HG02981 (cell line): ENCODE data around the gene TIAM1.

Experiments
- ATAC-seq: cut with Tn5 transposase; IDR thresholded peaks from one replicate; pipeline ENCODE4 v1.9.1; 2021; ENCODE audit warnings: mild to moderate bottlenecking, moderate library complexity; ENCODE audit not compliant: unreplicated experiment

Gene TIAM1

DNA sequence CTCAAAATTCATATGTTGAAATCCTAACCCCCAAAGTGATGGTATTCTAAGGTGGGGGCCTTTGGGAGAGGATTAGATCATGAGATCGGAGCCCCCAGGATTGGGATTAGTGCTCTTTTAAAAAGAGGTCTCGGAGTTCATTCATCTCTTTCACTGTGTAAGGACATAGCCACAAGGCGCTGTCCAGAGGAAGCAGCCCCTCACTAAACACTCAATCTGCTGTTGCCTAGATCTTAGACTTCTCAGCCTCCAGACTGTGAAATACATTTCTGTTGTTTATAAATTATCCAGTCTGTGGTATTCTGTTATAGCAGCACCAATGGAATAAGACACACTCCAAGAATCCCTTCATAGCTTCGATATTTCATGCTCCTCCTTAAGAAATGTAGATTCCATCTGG, 12.4 kb upstream of the TIAM1 start:
- ATAC-seq, result no peak

DNA sequence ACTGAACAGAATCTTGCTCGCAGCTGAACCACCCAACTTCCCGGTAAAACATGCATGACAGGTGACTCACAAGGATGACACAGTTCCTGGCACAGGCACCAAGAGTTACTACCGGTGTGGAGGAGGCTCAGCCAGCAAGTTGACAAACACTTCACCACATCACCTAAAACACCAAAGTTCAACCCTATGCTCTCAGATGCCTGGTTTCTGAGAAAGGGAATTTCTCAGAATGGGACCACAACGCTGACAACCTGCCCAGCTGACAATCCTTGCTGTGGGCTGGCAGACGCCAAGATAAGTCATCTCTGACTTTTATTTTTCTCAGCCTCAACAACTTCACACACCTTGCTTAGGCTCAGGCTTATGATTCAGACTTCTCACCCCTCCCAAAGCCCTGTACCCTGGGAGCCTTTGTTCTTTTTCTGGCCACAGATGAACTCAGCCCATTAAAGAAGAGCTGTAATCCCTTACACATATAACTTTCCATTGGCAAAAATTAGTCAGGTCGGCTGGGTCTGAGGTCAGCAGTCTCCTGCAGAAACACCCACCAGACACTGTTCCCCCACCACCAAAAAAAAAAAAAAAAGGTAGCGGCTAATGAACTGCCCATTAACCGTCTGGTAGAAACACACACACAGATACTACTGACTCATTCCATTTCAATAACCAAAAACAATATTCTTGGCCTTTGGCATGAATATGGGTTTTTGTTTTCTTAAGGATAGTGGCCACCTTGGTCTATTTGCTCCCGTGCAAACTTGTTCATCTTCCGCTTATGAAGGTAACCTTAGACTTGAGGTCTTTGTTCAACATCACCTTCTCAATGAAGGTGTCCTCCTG, 10.8 kb upstream of the TIAM1 start:
- peak; percentile 43 for ATAC-seq

DNA sequence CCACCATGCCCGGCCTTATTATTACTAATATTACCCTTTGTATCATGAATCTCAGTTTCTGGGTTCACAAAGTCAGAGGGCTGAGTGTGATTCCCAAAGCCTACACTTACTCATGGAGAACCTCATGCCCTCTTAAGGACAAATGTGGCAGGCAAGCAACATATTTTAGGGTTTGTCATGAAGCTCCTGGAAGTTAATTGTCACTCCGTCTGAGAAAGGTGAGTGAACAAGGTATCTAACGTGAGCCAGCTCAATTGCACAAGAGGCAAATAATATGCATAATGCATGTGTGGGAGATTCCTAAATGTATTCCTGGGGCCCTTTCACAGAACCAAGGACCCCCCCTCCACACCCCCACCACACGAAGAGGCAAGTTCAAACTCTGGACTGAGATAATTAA, 10.1 kb upstream of the TIAM1 start:
- ATAC-seq, result no peak

DNA sequence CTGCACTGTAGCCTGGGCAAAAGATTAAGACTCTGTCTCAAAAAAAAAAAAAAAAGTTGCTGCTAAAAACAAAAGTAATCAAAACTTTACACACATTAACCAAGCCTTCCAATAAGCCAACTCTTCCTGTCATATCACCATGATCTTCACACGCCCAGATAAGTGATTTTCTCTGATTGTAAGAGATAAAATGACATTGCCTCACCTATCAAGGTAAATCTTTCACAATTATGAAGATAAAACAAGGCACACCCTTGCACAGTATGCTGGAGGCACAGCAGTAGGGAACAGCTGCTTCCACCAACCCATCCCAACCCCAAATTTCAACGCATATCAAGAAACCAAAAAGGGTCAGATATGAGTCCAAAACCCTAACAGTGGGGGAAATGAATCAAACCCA, 8.8 kb upstream of the TIAM1 start:
- no peak for ATAC-seq

DNA sequence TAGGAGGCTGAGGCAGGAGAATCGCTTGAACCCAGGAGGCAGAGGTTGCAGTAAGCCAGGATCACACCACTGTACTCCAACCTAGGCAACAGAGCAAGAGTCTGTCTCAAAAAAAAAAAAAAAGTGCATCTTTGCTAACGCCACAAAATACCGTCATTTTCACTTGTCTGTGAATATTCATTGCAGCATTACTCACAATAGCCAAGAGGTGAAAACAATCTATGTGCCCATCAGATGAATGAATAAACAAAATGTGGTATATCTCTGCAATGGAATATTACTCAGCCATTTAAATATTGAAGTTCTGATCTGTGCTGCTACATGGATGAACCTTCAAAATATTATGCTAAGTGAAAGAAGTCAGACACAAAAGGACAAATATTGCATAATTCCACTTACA, 7.9 kb upstream of the TIAM1 start:
- ATAC-seq, result no peak

DNA sequence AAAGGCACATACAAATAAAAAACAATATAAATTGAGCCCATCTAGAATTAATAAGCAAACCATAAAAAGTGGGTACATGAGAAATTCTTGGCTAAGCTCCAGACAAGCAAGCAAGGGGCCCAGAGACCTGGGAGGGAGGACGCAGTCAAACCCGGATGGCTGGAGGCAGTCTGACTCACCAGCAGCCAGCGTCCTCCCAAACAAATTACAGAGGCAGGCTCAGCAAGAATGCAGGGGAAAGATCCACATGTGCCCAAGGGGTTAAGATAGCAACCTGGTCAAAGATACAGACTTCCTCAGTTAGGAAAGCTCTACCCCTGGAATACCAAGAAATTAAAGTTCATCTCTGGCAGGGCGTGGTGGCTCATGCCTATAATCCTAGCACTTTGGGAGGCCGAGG, 7.4 kb upstream of the TIAM1 start:
- no peak for ATAC-seq

DNA sequence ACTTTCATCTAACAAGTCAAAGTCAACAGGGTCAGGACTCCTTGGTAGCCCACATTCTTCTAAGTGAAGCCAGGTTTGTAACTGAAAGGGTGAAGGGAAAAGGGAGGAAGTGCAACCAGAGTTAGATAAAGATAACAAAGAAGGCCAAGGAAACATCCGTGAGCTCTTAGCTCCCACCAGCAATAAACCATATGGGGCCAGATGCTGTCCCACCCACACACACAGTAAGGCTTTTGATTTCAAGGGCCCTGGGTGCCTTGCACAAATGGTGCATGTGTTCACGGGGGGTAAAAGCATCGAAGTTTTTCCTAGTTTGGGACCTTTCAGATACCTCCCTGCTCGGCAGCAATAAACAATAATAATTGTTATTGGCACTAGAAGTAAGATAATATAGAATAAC, 5.1 kb upstream of the TIAM1 start:
- no peak for ATAC-seq

DNA sequence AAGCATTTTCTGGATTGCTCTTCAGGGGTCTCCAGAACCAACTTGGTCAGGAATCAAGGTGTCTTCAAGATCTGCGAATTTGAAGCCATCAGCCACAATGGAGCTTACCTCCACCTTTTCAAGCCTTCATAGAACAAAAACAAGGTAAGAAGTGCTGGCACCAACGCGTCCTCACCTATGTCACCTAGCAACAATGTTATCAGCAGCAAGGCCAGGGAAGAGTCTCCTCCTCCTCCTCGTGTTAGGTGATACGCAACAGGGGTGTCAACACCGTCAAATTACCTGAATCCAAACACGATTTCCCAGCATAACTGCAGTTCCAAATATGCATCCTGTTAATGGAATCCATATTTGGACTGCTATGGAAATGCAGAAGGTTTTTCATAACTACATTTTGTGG, 4.1 kb upstream of the TIAM1 start:
- no peak for ATAC-seq

DNA sequence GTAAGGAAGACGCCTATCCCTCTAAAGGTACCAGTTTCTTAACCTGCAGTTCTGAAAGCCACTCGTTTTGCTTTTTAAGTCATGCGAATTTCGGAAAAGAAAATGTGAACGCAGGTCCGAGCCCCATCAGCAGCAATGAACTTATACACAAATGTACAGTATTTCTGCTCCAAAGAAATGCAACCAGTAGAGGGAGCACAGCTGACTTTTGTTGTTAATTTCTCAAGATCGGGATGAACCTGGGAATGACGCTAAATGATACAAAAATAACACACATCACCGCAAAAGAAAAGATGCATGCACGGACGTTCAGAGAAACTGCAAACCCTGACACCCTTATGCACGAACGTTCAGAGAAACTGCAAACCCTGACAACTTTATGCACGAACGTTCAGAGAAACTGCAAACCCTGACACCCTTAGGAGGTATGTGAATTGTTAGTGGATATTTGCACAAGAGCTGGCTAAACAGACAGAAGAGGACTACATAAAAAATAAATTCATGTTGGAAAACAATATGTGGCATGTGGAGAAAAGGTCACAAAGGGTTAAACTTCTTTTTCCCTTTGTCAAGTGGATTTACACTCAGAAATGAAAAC, 3.5 kb upstream of the TIAM1 start:
- ATAC-seq, result no peak

DNA sequence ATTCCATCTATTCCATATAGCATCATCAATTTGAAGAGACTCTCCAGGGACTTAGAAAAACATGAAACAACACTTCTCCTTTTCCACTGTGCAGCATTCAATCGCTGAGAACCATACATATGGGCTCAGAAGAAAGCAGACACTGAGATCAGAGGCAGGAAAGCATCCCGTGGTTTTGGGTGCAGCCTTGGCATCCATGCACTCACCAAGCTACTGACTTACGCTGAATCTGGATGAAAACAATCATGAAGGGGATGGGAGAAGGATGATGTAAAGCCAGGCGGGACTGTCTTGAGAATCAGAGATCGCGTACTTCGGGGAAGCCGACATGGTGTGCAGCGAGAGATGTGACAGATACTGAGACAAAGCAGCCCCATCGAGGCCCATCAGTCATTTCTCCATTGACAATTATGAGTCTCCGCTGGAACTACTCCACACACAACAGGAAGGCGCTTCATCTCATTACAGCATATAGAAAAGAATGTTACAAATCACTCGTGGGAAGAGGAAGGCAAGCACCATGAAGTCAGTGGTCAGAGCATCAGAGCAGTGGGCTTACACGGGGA, 2.3 kb upstream of the TIAM1 start:
- ATAC-seq, result no peak

DNA sequence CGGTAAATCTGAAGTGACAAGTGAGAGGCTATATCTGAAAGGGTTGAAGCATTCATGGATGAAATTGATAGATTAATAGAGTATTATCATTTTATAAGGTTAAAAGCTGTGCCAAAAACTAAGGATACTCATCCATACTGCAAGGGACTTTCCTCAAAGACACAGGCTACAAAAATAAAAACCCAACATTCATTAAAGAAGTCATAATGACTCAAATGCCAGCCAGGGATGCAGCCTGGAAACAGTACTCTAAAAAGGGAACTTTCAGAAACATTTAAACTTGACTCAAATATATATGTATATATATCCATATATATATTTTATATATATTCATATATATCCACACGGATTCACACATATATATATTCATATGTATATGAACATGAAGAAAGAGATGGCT, 1.1 kb upstream of the TIAM1 start:
- no peak for ATAC-seq

DNA sequence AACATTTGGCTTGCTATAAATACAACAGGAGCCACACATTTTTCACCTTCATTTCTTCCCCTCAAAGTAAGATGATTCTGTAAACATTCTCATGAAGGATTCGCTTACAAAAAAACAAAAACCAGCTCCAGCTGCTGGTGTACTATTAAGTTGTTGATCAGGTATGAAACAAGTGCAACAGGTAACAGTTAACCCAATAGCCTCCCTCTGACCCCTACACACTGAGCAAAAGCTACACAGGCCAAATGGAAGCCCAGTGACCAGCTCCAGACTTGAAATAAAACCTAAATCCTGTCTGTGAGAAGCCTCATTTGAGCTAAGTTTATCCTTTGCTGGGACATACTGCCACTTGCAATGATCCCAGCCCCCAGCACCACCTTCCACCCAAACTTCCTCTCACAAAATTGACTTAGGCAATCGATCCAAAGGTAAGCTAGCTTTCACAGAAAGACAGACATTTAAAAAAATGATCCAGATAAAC, 991 bp downstream of the TIAM1 start:
- ATAC-seq, result no peak

DNA sequence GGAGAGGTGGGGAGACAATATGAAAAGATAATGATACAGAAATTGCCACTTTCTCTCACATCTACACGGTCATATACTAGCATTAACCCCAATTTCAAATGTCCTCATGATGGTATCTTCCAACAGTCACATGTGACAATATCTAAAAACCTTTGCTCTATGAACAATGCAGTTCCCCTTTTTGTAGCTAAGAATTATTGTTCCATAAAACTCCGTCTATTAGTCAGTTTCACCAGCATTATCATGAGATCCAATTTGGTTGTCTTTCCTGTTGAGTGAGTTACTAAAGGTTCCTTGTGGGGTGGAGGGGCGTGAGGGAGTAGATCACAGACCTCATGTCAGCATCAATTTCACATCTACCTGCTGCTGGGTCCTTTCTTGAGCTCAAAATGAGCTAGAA, 1.7 kb downstream of the TIAM1 start:
- ATAC-seq, result no peak

DNA sequence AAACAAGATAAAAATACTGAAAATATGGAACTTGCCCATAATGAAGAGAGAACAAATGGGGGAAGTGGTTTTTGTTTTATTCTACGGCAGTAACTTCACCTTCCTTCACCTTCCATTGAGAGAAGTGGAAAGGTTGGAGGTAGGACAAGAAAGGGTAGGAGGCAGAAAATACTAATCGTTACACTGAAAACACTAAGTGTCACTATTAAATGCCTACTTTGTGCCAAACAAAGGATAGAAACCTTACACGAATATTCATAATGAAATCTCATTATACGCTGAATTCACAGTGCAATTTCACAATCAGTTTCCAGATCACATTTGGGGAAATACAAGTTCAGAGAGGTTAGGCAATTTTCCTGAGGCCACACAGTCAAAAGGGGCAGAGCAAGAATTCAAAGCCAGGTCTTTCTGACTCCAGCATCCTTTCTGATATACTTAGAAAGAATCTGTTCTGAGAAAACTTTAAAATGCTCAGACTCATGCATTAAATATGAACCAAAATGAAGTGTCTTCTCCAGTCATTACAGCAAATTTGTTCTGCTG, 3.0 kb downstream of the TIAM1 start:
- ATAC-seq, result no peak

DNA sequence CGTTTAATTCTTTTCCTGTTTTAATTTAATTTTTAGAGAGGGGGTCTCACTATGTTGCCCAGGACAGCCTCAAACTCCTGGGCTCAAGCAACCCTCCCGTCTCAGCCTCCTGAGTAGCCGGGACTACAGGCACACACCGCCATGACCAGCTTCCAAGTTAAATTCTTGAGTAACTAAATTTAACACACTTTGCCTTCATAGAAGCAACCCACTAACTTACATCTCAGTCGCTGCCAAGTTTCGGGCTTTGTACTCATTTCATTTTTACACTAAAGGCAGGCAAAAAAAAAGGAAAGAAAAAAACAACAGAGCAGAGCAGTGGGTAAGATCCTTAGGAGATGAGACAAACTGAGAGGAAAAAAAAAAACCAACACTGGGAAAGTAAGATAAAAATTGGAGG, 3.5 kb downstream of the TIAM1 start:
- no peak for ATAC-seq

DNA sequence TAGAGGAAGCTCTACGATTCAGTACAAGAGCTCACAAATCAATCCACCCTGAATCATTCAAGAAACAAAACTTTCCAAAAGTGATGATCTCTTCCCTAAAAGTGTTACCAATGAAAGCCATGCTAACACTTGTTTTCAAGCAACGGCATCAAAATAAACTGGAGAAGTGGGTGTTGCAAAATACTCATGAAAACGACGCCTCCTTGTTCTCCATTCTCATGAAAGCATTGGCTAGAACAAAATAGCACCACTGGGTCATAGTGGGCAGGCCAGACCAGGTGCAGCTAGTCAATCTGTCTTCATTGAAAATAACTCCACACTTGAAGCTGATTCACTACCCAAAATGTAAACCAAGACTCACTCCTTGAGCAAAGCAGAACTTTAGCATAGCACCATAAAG, 4.3 kb downstream of the TIAM1 start:
- no peak for ATAC-seq

DNA sequence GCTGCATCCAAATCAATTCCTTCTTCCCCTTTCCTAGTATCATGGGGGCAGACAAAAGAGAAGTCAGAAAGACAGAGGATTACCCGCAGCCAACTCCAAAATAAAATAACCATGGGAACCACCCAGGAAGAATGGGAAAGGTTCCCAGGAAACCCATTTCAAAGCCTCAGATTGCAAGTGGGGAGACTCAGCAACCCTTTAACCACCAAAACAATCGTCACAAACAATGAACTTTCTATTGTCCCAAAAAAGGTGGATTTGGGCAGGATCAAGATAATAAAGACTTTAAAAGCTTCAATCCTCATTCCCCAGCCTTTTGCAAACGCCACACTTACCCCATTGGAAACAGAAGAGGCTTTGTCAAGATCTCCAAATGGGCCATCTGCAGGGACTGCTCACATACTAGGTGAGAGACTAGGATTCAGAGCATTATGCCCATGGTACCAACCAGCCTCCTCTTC, 5.1 kb downstream of the TIAM1 start:
- no peak for ATAC-seq

DNA sequence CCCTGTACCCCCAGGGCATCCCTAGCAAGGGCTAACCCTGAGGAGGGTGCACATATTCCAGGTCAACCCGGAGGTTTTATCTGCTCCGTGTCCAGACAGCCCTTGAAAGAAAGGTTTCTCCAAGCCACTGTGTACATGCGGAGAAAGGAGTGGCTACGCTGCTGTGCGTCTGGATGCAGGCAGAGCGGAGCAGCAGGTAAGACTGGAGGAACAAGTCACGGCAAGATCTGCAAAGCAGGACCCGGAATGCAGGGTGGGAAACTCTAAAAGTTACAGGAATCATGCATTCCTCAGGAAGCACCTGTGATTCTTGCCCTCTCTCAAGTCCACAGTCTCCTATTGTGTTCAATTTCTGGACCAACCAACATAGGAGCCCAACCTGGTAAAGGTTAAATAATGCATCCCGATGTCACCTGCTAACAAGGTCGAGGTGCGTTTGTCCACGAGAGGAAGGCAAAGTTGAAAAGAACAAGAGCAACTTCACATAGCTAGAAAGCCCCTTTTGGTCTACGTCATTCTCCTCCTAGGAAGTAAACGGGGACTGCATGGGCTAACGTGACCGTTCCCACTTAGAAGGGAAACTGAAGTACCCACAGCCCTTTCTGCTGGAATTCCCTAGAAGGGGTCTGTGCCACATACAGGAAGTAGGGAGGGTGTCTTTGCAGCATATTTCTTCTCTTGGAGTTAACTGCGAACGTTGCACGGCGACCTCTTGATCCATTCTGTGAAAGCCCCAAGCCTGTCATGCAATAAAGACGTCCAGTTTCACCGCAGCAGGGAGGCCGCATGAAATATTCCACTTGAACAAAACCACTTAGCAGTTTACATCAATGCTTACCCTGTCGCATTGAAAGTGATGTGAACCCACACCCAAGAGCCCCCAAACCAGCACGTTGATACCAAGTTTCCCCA, 5.8 kb downstream of the TIAM1 start:
- ATAC-seq, result no peak

DNA sequence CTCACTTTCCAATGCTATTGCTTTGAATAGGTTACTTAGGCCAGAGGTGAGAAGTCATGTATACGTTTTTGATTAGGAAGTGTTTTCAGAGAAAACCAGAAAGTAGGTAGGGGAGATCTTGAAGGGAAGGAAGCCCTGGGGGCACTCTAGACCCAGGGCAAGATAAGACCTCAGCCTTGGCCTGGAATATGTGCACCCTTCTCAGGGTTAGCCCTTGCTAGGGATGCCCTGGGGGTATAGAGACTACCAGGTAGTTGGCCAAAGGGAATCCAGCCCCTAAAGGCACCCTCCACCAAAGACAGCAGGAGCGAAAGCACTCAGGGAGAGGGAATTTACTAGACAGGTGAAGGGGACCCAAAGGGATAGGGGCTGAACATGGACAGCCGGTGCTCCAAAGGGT, 7.0 kb downstream of the TIAM1 start:
- no peak for ATAC-seq

DNA sequence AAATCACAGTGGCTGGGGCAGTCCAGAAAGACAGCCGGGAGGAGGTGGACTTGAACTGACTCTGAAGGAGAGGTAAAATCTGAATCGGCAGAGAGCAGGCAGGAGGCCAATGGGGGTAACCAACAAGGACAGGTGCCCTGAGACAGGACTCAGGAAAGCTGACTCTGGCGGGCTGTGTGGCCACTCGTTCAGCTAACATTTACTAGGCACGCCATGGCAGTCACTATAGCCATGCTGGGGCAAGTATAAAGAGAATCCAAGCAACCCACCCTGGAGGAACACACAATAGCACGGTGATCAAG, 7.4 kb downstream of the TIAM1 start:
- ATAC-seq, result no peak
